Adrenal gland (tissue), 12 donors: Measurements from ENCODE around the gene GARS1. TPM values are rescaled to one million over a fixed set of nuclear protein-coding genes. Genes with fewer than 3 reads are reported as not detected.

Experiments used
- DNase-seq, 7 donors: peaks; one replicate each; pipeline ENCODE4 v3.0.0-alpha.2; 2019 to 2020
- H3K27ac ChIP-seq, 5 donors: fragments of 200-600 bp; sonication (generic) in 4 of 5; 1 replicate in 3 of 5; 2 replicates in 2 of 5; pipeline versions ENCODE4 v1.5.1 to v1.8.0; 2016 to 2020; ENCODE audit warnings: mild to moderate bottlenecking in 1 of 5
- H3K27me3 ChIP-seq: fragments of 200-600 bp; 2 replicates; pipeline ENCODE4 v1.8.0; 2021
- H3K36me3 ChIP-seq, 2 donors: fragments of 200-600 bp; replicated peaks in 1 of 2; 1 replicate in 1 of 2; 2 replicates in 1 of 2; pipeline versions ENCODE4 v1.5.1 to v1.8.0; 2018 to 2022
- H3K4me1 ChIP-seq, 2 donors: fragments of 200-600 bp; replicated peaks in 1 of 2; 1 replicate in 1 of 2; 2 replicates in 1 of 2; pipeline versions ENCODE4 v1.5.1 to v1.8.0; 2018 to 2021
- H3K4me3 ChIP-seq, 4 donors: fragments of 200-600 bp; sonication (generic) in 3 of 4; one replicate each; pipeline ENCODE4 v1.5.1; 2016 to 2018
- H3K9me3 ChIP-seq, 3 donors: fragments of 200-600 bp; sonication (generic) in 1 of 3; replicated peaks in 1 of 3; 1 replicate in 2 of 3; 2 replicates in 1 of 3; pipeline versions ENCODE4 v1.5.1 to v1.8.0; 2016 to 2021
- CTCF ChIP-seq, 6 experiments: fragments of 450-650 bp in 4 of 6; fragments of 200-600 bp in 2 of 6; sonication (generic) in 1 of 6; IDR thresholded peaks; 1 replicate in 5 of 6; 2 replicates in 1 of 6; pipeline versions ENCODE4 v1.5.1 to v1.8.0; 2016 to 2021; ENCODE audit warnings: antibody characterized with exemption in 6 of 6, mild to moderate bottlenecking in 2 of 6, moderate library complexity in 1 of 6
- POLR2A ChIP-seq, 2 donors: fragments of 450-650 bp; IDR thresholded peaks; one replicate each; pipeline ENCODE4 v1.6.1; 2017; ENCODE audit warnings: antibody characterized with exemption in 2 of 2, mild to moderate bottlenecking in 2 of 2, moderate library complexity in 1 of 2
- WGBS, 4 donors: extraction: QIAGEN DNeasy Blood & Tissue Kit in 2 of 4; methylation state at CpG; one replicate each; pipeline versions ENCODE4 v1.1.5 to v1.1.7; 2013 to 2017; 5-methylcytosine and 5-hydroxymethylcytosine counted together
- intact Hi-C, 2 donors: fragments of 100-400 bp; cut with DNase I; formaldehyde crosslinking; loops; one replicate each; pipeline versions ENCODE4 v1.14.1 to v1.15.0; 2022 to 2023
- polyA plus RNA-seq, 3 donors: library from polyadenylated mRNA; stranded (reverse); fragments of 200-250 nt in 2 of 3; fragments of 350-450 nt in 1 of 3; fragmentation: Illumina TruSeq in 1 of 3; extraction: RNeasy Lipid Tissue Mini Kit (QIAGEN cat#74804) in 1 of 3; gene quantifications; one replicate each; pipeline ENCODE4 v1.2.3, GENCODE V29; 2013 to 2014
- total RNA-seq, 9 donors: library from RNA; depleted of rRNA in 4 of 9; stranded (reverse); fragments of >200 nt in 4 of 9; fragments of 120-200 nt in 1 of 9; fragmentation: NEBNext Ultra II Directional in 1 of 9; extraction: Animal tissue kit (Norgen Biotek cat#: 25700) in 1 of 9; gene quantifications; one replicate each; pipeline versions ENCODE4 v1.1.0 to v1.2.4, GENCODE V29; 2013 to 2023
- donor health status: healthy with polysubstance abuse.
- donor health status: Bipolar disorder and iron deficiency.
- donor health status: DM: yes; HTN: yes; CAD: no.
- donor health status: DM: no; HTN: no; CAD: no.
- donor health status: DM: no; HTN: no; CAD: no.
- donor health status: DM: yes; HTN: yes; CAD: no.

The GARS1 gene
- total and polyA plus RNA-seq, 12 donors, result 36.3 to 188 (median 69.4) TPM

DNA sequence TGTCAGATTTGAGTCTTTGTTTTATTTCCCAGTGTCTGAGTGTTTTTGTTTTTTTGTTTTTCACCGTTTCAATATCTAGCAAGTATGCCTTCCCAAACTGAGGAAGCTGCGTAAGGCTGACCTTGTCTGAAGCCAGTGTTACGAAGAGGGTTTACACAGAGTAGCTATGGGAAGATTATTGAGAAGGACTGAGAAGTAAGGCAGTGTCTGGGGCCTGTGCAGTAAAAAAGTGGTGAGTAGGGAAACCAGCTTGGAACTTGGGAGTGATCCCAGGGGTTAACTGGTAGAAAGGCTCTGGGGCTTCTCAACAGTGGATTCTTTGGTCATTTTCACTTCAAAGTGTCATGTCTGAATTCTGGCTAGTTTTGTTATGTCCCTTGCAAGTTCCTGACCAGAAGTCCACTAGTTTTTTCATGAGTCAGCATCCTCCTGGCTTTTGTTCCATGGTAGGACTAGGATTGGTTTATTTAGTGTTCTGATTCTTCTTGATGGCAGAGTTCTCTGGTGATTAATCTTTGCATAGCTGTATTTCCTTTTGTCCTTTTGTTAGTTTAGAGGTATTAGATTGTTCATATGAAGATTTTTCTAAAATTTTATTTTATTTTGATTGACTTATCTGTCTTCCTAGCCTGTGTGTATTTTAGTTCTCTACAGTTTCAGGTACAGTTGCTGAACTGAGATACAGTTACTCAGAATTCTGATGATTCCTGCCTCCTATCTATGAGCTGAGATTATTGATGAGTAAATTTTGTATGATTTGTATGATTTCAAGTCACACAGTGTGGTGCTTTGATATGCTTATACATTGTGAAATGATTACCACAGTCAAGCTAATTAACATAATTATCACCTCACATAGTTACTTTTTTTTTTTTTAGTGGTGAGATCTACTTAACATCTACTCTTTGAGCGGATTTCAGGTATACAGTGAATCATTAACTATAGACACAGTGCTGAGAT is 19.0 kb downstream of the GARS1 start:
- TF ChIP-seq POLR2A (IDR thresholded peaks at IDR 0.05) (no peak), CTCF (IDR thresholded peaks at IDR 0.05) (no peak)
- WGBS, 4 donors, result 94 to 97% (median 96%) methylated on average over 4 of the region's 4 CpGs
- DNase-seq, result no peak
- H3K27me3 ChIP-seq, result no peaks in the 10 kb centered on the region
- H3K9me3 ChIP-seq, result no peaks in the 10 kb centered on the region
- H3K36me3 ChIP-seq, result peaks cover 0 to 61% of the 10 kb centered on the region in 2 donors
- H3K4me3 ChIP-seq, result no peak overlapping the region
- intact Hi-C loops, result no loop called here
- H3K4me1 ChIP-seq, result no peaks in the 10 kb centered on the region
- no peak overlapping the region for H3K27ac ChIP-seq

GRCh38 chr7:30616318-30616717 is 21.6 kb downstream of the GARS1 start:
- TF ChIP-seq POLR2A (IDR thresholded peaks at IDR 0.05) (no peak), CTCF (IDR thresholded peaks at IDR 0.05) (no peak)
- no peak for DNase-seq
- intact Hi-C loops, result no loop called here
- no peaks in the 10 kb centered on the region for H3K27me3 ChIP-seq
- no peak overlapping the region for H3K27ac ChIP-seq
- H3K36me3 ChIP-seq, result peaks cover 0 to 51% of the 10 kb centered on the region in 2 donors
- H3K9me3 ChIP-seq, result no peaks in the 10 kb centered on the region
- WGBS, 4 donors, result 94 to 97% (median 95%) methylated on average over 4 of the region's 4 CpGs
- H3K4me1 ChIP-seq, result no peaks in the 10 kb centered on the region
- no peak overlapping the region for H3K4me3 ChIP-seq

DNA sequence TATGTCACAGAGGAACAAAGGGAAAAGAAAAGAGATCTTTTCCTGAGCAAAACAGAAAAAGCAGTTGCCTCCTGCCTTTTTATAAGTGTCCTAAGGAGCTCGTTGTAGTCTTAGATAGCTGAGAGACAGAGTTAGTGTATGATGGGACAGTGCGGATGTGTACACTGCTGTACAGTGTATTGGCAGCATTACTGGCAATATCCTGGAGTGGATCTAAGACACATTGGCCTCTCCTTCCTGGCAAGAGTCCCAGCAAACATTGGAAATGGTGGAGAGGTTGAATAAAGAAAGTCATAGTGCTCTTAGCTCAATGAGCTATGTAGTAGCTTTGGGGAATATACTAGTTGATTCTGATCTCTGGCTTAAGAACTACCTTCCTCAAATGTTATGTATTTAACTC is 22.7 kb downstream of the GARS1 start:
- no peak overlapping the region for H3K27ac ChIP-seq
- H3K4me3 ChIP-seq, result no peak overlapping the region
- peaks cover 0 to 52% of the 10 kb centered on the region in 2 donors for H3K36me3 ChIP-seq
- no peak for DNase-seq
- WGBS, 4 donors, result 84 to 91% (median 87%) methylated on average over 2 of the region's 2 CpGs
- H3K9me3 ChIP-seq, result no peaks in the 10 kb centered on the region
- H3K27me3 ChIP-seq, result no peaks in the 10 kb centered on the region
- no peak for TF ChIP-seq POLR2A (IDR thresholded peaks at IDR 0.05)
- no peak for TF ChIP-seq CTCF (IDR thresholded peaks at IDR 0.05)
- intact Hi-C loops, result no loop called here
- H3K4me1 ChIP-seq, result no peaks in the 10 kb centered on the region

GRCh38 chr7:30618080-30618676 is 23.5 kb downstream of the GARS1 start:
- WGBS, 4 donors, result 92 to 98% (median 95%) methylated on average over 4 of the region's 4 CpGs
- no peak overlapping the region for H3K4me3 ChIP-seq
- no peaks in the 10 kb centered on the region for H3K27me3 ChIP-seq
- no peaks in the 10 kb centered on the region for H3K4me1 ChIP-seq
- H3K27ac ChIP-seq, result no peak overlapping the region
- DNase-seq, result no peak
- intact Hi-C loops, result no loop called here
- H3K36me3 ChIP-seq, result peaks cover 0 to 50% of the 10 kb centered on the region in 2 donors
- H3K9me3 ChIP-seq, result no peaks in the 10 kb centered on the region
- TF ChIP-seq CTCF (IDR thresholded peaks at IDR 0.05), result no peak
